AG04449 (cell line): Measurements from ENCODE around the gene PAX3.

Experiments used
- CTCF ChIA-PET: fragments of 350-600 bp; formaldehyde crosslinking; extraction: SDS; loops from one replicate; lab custom pipeline; 2021; ENCODE audit warnings: antibody characterized with exemption; lab: Yijun Ruan, JAX
- POLR2A ChIA-PET: fragments of 400-600, 350-600 bp; formaldehyde crosslinking; extraction: SDS; loops from one replicate; lab custom pipeline; 2020; ENCODE audit warnings: antibody characterized with exemption, inconsistent platforms; lab: Yijun Ruan, JAX
- DNase-seq: peaks from one replicate; pipeline ENCODE4 v3.0.0-alpha.2; 2010; ENCODE audit warnings: low read depth, low spot score
- H3K4me3 ChIP-seq: 2 replicates; pipeline ENCODE4 v1.5.1; 2011; ENCODE audit warnings: low read depth, mild to moderate bottlenecking, control low read depth, low read length
- CTCF ChIP-seq: IDR thresholded peaks from one replicate; pipeline ENCODE4 v1.5.1; 2011; ENCODE audit warnings: mild to moderate bottlenecking, moderate library complexity, low read length, control low read depth, inconsistent platforms; ENCODE audit not compliant: insufficient read depth; ENCODE audit errors: missing control alignments

The PAX3 gene

GRCh38 chr2:222300726-222301052 is 1.9 kb upstream of the PAX3 start:
- ChIA-PET CTCF (interaction anchor here (1.3 kb wide), 1 partner anchor 314 kb away, joined by 3 read pairs; no protein-coding TSS in a partner anchor), POLR2A (no interaction called here)
- DNase-seq = no peak
- H3K4me3 ChIP-seq = no peak overlapping the region
- no peak for TF ChIP-seq CTCF

GRCh38 chr2:222299906-222300725 is 1.3 kb upstream of the PAX3 start:
- H3K4me3 ChIP-seq = no peak overlapping the region
- no peak for DNase-seq
- CTCF ChIA-PET = interaction anchor here (1.1 to 1.3 kb wide), 2 partner anchors 14 to 315 kb away, joined by 3 read pairs; no protein-coding TSS in a partner anchor
- POLR2A ChIA-PET = interaction anchor here (0.6 kb wide), 1 partner anchor 151 kb away, joined by 3 read pairs; no protein-coding TSS in a partner anchor
- TF ChIP-seq CTCF = no peak

- no peak for TF ChIP-seq CTCF
- CTCF ChIA-PET = interaction anchor here (1.1 to 1.4 kb wide), 2 partner anchors 12 to 20 kb away, joined by 3 read pairs; no protein-coding TSS in a partner anchor
- H3K4me3 ChIP-seq = peak overlapping the region; percentile 70
- DNase-seq = no peak
- POLR2A ChIA-PET = no interaction called here
Observed at GRCh38 chr2:222298001-222298310, 842 bp downstream of the PAX3 start.

- ChIA-PET CTCF (interaction anchor here (1.1 kb wide), 1 partner anchor 13 kb away, joined by 3 read pairs; no protein-coding TSS in a partner anchor), POLR2A (interaction anchor here (0.8 kb wide), 1 partner anchor 20 kb away, joined by 3 read pairs; no protein-coding TSS in a partner anchor)
- DNase-seq = no peak
- peak overlapping the region; percentile 70 for H3K4me3 ChIP-seq
- no peak for TF ChIP-seq CTCF
Observed at GRCh38 chr2:222297600-222297935, 1.2 kb downstream of the PAX3 start.

GRCh38 chr2:222296911-222297599 is 1.7 kb downstream of the PAX3 start:
- CTCF ChIA-PET = no interaction called here
- peak overlapping the region; percentile 70 for H3K4me3 ChIP-seq
- no peak for DNase-seq
- no peak for TF ChIP-seq CTCF
- POLR2A ChIA-PET = interaction anchor here (0.8 kb wide), 1 partner anchor 21 kb away, joined by 3 read pairs; no protein-coding TSS in a partner anchor

GRCh38 chr2:222296311-222296741 is 2.5 kb downstream of the PAX3 start:
- POLR2A ChIA-PET = no interaction called here

More at GRCh38 chr2:222296311-222296741, 2.5 kb downstream of the PAX3 start:
- DNase-seq = no peak
- H3K4me3 ChIP-seq = peak overlapping the region; percentile 49
- no peak for TF ChIP-seq CTCF
- CTCF ChIA-PET = interaction anchor here (1.2 kb wide), 1 partner anchor 15 kb away, joined by 4 read pairs; no protein-coding TSS in a partner anchor
